ENCODE measurements around the gene KDF1. TPM values are rescaled to one million over a fixed set of nuclear protein-coding genes. Genes with fewer than 3 reads are reported as not detected.

The KDF1 gene
- total RNA-seq, 1 experiment from 2014 or later, result 14.4 TPM

- Histone ChIP-seq H3K4me3 (ENCODE audit: insufficient read depth, low read depth, low read length) (no peak overlapping the region), H3K36me3 (replicated peaks; ENCODE audit: control insufficient read depth, insufficient read depth, low read length) (peaks cover 12% of the 10 kb centered on the region), H3K27me3 (ENCODE audit: control insufficient read depth, insufficient read depth, low read length) (no peaks in the 10 kb centered on the region)
- DNase-seq, result no peak
Measured at GRCh38 chr1:26923711-26924110, 36.6 kb downstream of the KDF1 start.

- no peak for DNase-seq
- H3K36me3 ChIP-seq (replicated peaks; ENCODE audit: control insufficient read depth, insufficient read depth, low read length), result peaks cover 12% of the 10 kb centered on the region
- H3K27me3 ChIP-seq (ENCODE audit: control insufficient read depth, insufficient read depth, low read length), result no peaks in the 10 kb centered on the region
- H3K4me3 ChIP-seq (ENCODE audit: insufficient read depth, low read depth, low read length), result no peak overlapping the region
Measured at GRCh38 chr1:26922901-26923300, 37.4 kb downstream of the KDF1 start.

GRCh38 chr1:26922431-26922729, 37.9 kb downstream of the KDF1 start:
- Histone ChIP-seq H3K27me3 (ENCODE audit: control insufficient read depth, insufficient read depth, low read length) (no peaks in the 10 kb centered on the region), H3K36me3 (replicated peaks; ENCODE audit: control insufficient read depth, insufficient read depth, low read length) (peaks cover 12% of the 10 kb centered on the region), H3K4me3 (ENCODE audit: insufficient read depth, low read depth, low read length) (peak overlapping the region; percentile 100)
- no peak for DNase-seq

- H3K27me3 ChIP-seq (ENCODE audit: control insufficient read depth, insufficient read depth, low read length), result no peaks in the 10 kb centered on the region
- peak within 1 kb of the TSS; percentile 100 for H3K4me3 ChIP-seq (ENCODE audit: insufficient read depth, low read depth, low read length)
- DNase-seq, result peak; percentile 97
- peaks cover 10% of the 10 kb centered on the region for H3K36me3 ChIP-seq (replicated peaks; ENCODE audit: control insufficient read depth, insufficient read depth, low read length)
Measured at GRCh38 chr1:26921540-26922430, 38.5 kb downstream of the KDF1 start, which contains the start of gene NUDC. TSS of gene NUDC (plus strand) at chr1:26921743. CDS start at chr1:26921849, 106 bp downstream.

GRCh38 chr1:26921126-26921539, 39.1 kb downstream of the KDF1 start:
- no peak for DNase-seq
- Histone ChIP-seq H3K36me3 (replicated peaks; ENCODE audit: control insufficient read depth, insufficient read depth, low read length) (peaks cover 9% of the 10 kb centered on the region), H3K4me3 (ENCODE audit: insufficient read depth, low read depth, low read length) (peak overlapping the region; percentile 100)

GRCh38 chr1:26915204-26915842, 44.9 kb downstream of the KDF1 start:
- no peaks in the 10 kb centered on the region for H3K27me3 ChIP-seq (ENCODE audit: control insufficient read depth, insufficient read depth, low read length)
- no peaks in the 10 kb centered on the region for H3K36me3 ChIP-seq (replicated peaks; ENCODE audit: control insufficient read depth, insufficient read depth, low read length)
- no peak for DNase-seq
- H3K4me3 ChIP-seq (ENCODE audit: insufficient read depth, low read depth, low read length), result no peak overlapping the region

More at GRCh38 chr1:26921126-26921539, 39.1 kb downstream of the KDF1 start:
- no peaks in the 10 kb centered on the region for H3K27me3 ChIP-seq (ENCODE audit: control insufficient read depth, insufficient read depth, low read length)

GRCh38 chr1:26913754-26914619, 46.3 kb downstream of the KDF1 start, which contains the start of gene NR0B2:
TSS of gene NR0B2 (minus strand) at chr1:26913975. CDS start at chr1:26913940, 35 bp downstream.
- no peak within 1 kb of the TSS for H3K4me3 ChIP-seq (ENCODE audit: insufficient read depth, low read depth, low read length)
- H3K27me3 ChIP-seq (ENCODE audit: control insufficient read depth, insufficient read depth, low read length), result no peaks in the 10 kb centered on the region
- H3K36me3 ChIP-seq (replicated peaks; ENCODE audit: control insufficient read depth, insufficient read depth, low read length), result no peaks in the 10 kb centered on the region
- DNase-seq, result peak; percentile 33

- peak; percentile 25 for DNase-seq
- no peaks in the 10 kb centered on the region for H3K36me3 ChIP-seq (replicated peaks; ENCODE audit: control insufficient read depth, insufficient read depth, low read length)
Measured at GRCh38 chr1:26913389-26913753, 46.9 kb downstream of the KDF1 start.

GRCh38 chr1:26912147-26912490, 48.1 kb downstream of the KDF1 start:
- H3K36me3 ChIP-seq (replicated peaks; ENCODE audit: control insufficient read depth, insufficient read depth, low read length), result no peaks in the 10 kb centered on the region
- H3K27me3 ChIP-seq (ENCODE audit: control insufficient read depth, insufficient read depth, low read length), result no peaks in the 10 kb centered on the region
- no peak overlapping the region for H3K4me3 ChIP-seq (ENCODE audit: insufficient read depth, low read depth, low read length)
- DNase-seq, result no peak

More at GRCh38 chr1:26913389-26913753, 46.9 kb downstream of the KDF1 start:
- no peak overlapping the region for H3K4me3 ChIP-seq (ENCODE audit: insufficient read depth, low read depth, low read length)
- no peaks in the 10 kb centered on the region for H3K27me3 ChIP-seq (ENCODE audit: control insufficient read depth, insufficient read depth, low read length)

- DNase-seq, result no peak
- no peak overlapping the region for H3K4me3 ChIP-seq (ENCODE audit: insufficient read depth, low read depth, low read length)
Measured at GRCh38 chr1:26911399-26912146, 48.7 kb downstream of the KDF1 start.

GRCh38 chr1:26910343-26911160, 49.7 kb downstream of the KDF1 start:
- H3K4me3 ChIP-seq (ENCODE audit: insufficient read depth, low read depth, low read length), result no peak overlapping the region
- H3K36me3 ChIP-seq (replicated peaks; ENCODE audit: control insufficient read depth, insufficient read depth, low read length), result no peaks in the 10 kb centered on the region
- H3K27me3 ChIP-seq (ENCODE audit: control insufficient read depth, insufficient read depth, low read length), result no peaks in the 10 kb centered on the region
- no peak for DNase-seq

More at GRCh38 chr1:26911399-26912146, 48.7 kb downstream of the KDF1 start:
- no peaks in the 10 kb centered on the region for H3K36me3 ChIP-seq (replicated peaks; ENCODE audit: control insufficient read depth, insufficient read depth, low read length)
- H3K27me3 ChIP-seq (ENCODE audit: control insufficient read depth, insufficient read depth, low read length), result no peaks in the 10 kb centered on the region

- no peak for DNase-seq
Measured at GRCh38 chr1:26909951-26910342, 50.3 kb downstream of the KDF1 start.

More at GRCh38 chr1:26909951-26910342, 50.3 kb downstream of the KDF1 start:
- Histone ChIP-seq H3K36me3 (replicated peaks; ENCODE audit: control insufficient read depth, insufficient read depth, low read length) (no peaks in the 10 kb centered on the region), H3K4me3 (ENCODE audit: insufficient read depth, low read depth, low read length) (no peak overlapping the region), H3K27me3 (ENCODE audit: control insufficient read depth, insufficient read depth, low read length) (no peaks in the 10 kb centered on the region)

Measured in H7 (cell line).